ENCODE measurements around the gene KANSL1. TPM values are rescaled to one million over a fixed set of nuclear protein-coding genes. Genes with fewer than 3 reads are reported as not detected.
A peak's percentile ranks its signal among the peaks of the same experiment; 100 is the strongest.

KANSL1 gene
- total and polyA plus RNA-seq, 2 experiments from 2014 or later: 49.0 to 206 TPM

DNA sequence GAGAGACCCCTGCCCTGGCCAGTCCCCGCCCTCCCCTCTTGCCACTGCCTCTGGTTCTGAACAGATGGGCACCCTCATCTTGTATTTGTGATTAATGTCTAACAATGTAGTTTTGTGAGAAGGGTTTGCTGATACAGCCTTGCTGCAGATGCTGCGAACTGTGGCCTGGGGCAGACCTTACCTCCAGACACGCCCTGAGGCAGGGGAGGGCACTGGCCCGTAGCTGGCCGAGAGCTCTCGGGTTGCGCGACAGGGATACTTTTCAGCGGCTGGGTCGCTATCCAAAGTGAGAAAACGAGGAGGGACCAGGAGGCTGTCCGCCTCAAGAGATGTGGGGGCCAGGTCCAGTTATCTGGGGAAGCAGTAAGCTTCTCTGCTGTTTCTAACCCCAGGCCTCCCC, 172.2 kb downstream of the KANSL1 start:
- Histone ChIP-seq H3K27me3 (ENCODE audit: insufficient read depth) (no peaks in the 10 kb centered on the region), H3K36me3 (ENCODE audit: insufficient read depth) (no peaks in the 10 kb centered on the region), H3K4me2 (no peak overlapping the region), H3K4me3 (no peak overlapping the region), H3K79me2 (replicated peaks; ENCODE audit: insufficient read depth) (no peaks in the 10 kb centered on the region), H3K27ac (ENCODE audit: low read depth) (no peak overlapping the region), H3K9me2 (ENCODE audit: insufficient read depth) (no peaks in the 10 kb centered on the region), H3F3A (replicated peaks; ENCODE audit: low read depth) (0 out of 2 replicates have a peak, but pooled peaks cover 3% of the 10 kb centered on the region), H3K4me1 (ENCODE audit: insufficient read depth) (0 out of 2 replicates have a peak, but pooled peaks cover 2% of the 10 kb centered on the region), H4K20me1 (replicated peaks; ENCODE audit: insufficient read depth) (no peaks in the 10 kb centered on the region), H2AFZ (no peak overlapping the region)
- Mint-ChIP-seq H3K4me1 (peaks cover 9% of the 10 kb centered on the region), H3K27ac (no peak overlapping the region), H3K9me3 (peaks cover 9% of the 10 kb centered on the region), H3K4me3 (no peak overlapping the region), H3K27me3 (ENCODE audit: insufficient read depth, low read depth, poor library complexity) (peaks cover 11% of the 10 kb centered on the region), H3K36me3 (ENCODE audit: low read depth) (peaks cover 6% of the 10 kb centered on the region; the same call in 1 of the 3 replicates)
- ATAC-seq (peak; percentile 53), DNase-seq (ENCODE audit: low spot score) (peak; percentile 40)
- no peak for TF ChIP-seq POLR2AphosphoS5 (IDR thresholded peaks at IDR 0.05; ENCODE audit: low read depth)
- TF ChIP-seq, protein P1, sequence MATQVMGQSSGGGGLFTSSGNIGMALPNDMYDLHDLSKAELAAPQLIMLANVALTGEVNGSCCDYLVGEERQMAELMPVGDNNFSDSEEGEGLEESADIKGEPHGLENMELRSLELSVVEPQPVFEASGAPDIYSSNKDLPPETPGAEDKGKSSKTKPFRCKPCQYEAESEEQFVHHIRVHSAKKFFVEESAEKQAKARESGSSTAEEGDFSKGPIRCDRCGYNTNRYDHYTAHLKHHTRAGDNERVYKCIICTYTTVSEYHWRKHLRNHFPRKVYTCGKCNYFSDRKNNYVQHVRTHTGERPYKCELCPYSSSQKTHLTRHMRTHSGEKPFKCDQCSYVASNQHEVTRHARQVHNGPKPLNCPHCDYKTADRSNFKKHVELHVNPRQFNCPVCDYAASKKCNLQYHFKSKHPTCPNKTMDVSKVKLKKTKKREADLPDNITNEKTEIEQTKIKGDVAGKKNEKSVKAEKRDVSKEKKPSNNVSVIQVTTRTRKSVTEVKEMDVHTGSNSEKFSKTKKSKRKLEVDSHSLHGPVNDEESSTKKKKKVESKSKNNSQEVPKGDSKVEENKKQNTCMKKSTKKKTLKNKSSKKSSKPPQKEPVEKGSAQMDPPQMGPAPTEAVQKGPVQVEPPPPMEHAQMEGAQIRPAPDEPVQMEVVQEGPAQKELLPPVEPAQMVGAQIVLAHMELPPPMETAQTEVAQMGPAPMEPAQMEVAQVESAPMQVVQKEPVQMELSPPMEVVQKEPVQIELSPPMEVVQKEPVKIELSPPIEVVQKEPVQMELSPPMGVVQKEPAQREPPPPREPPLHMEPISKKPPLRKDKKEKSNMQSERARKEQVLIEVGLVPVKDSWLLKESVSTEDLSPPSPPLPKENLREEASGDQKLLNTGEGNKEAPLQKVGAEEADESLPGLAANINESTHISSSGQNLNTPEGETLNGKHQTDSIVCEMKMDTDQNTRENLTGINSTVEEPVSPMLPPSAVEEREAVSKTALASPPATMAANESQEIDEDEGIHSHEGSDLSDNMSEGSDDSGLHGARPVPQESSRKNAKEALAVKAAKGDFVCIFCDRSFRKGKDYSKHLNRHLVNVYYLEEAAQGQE (IDR thresholded peaks at IDR 0.05; ENCODE audit: unreplicated experiment): no peak
- no peak for TF ChIP-seq ZNF114 (CRISPR knock-in tag; IDR thresholded peaks at IDR 0.05)

DNA sequence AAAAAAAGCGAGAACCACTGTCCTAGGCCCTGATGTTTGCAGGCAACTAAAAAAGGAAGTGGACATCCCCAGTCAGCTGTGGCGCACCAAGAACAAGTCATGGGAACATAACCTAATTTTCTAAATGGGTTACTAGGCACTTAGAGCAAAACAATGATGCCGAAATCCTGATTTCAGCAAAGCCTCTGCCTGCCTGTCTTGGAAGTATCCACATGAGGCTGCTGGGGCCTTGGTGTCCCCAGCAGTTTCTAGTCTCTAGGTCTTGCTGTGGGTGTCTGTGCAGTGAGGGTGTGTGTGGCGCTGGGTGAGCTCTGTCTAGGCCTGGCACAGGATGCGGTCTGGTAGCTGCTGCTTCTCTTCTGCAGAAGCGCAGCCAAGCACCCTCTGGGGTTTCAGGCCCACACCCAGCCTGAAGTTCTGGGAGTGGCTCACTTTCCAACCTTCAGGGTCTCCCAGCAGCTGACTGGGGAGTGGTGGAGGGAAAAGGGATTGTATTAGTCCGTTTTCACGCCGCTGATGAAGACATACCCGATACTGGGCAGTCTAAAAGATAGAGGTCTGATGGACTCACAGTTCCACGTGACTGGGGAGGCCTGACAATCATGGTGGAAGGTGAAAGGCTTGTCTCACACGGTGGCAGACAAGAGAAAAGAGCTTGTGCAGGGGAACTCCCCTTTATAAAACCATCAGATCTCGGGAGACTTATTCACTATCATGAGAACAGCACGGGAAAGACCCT, 173.0 kb downstream of the KANSL1 start:
- H4K20me1 ChIP-seq (replicated peaks; ENCODE audit: insufficient read depth): no peaks in the 10 kb centered on the region
- DNase-seq (ENCODE audit: low spot score): no peak
- H3K27me3 Mint-ChIP-seq (ENCODE audit: insufficient read depth, low read depth, poor library complexity): peaks cover 5% of the 10 kb centered on the region
- H3K36me3 ChIP-seq (ENCODE audit: insufficient read depth): no peaks in the 10 kb centered on the region
- no peak overlapping the region for H3K4me3 ChIP-seq
- ATAC-seq: no peak
- no peak overlapping the region; the same call in 1 of the 2 replicates for H3K27ac Mint-ChIP-seq
- H3K9me2 ChIP-seq (ENCODE audit: insufficient read depth): no peaks in the 10 kb centered on the region
- H2AFZ ChIP-seq: no peak overlapping the region
- H3K9me3 Mint-ChIP-seq: peaks cover 9% of the 10 kb centered on the region
- no peak overlapping the region for H3K4me3 Mint-ChIP-seq
- H3K79me2 ChIP-seq (replicated peaks; ENCODE audit: insufficient read depth): no peaks in the 10 kb centered on the region
- H3K27ac ChIP-seq (ENCODE audit: low read depth): no peak overlapping the region
- H3K4me1 Mint-ChIP-seq: peaks cover under 1% of the 10 kb centered on the region; the same call in 2 of the 3 replicates
- 0 out of 2 replicates have a peak, but pooled peaks cover 3% of the 10 kb centered on the region for H3F3A ChIP-seq (replicated peaks; ENCODE audit: low read depth)
- H3K4me2 ChIP-seq: no peak overlapping the region
- H3K27me3 ChIP-seq (ENCODE audit: insufficient read depth): no peaks in the 10 kb centered on the region
- no peaks in the 10 kb centered on the region for H3K4me1 ChIP-seq (ENCODE audit: insufficient read depth)
- peaks cover 3% of the 10 kb centered on the region; the same call in 1 of the 3 replicates for H3K36me3 Mint-ChIP-seq (ENCODE audit: low read depth)
- no peak for TF ChIP-seq POLR2AphosphoS5 (IDR thresholded peaks at IDR 0.05; ENCODE audit: low read depth)
- TF ChIP-seq STAT1 (IDR thresholded peaks at IDR 0.05; ENCODE audit: unreplicated experiment): no peak
- TF ChIP-seq, protein P1 (IDR thresholded peaks at IDR 0.05; ENCODE audit: unreplicated experiment): no peak
- no peak for TF ChIP-seq ZNF114 (CRISPR knock-in tag; IDR thresholded peaks at IDR 0.05)
- TF ChIP-seq ZNF331 (CRISPR knock-in tag; IDR thresholded peaks at IDR 0.05; ENCODE audit: low read depth): no peak
- TF ChIP-seq EZH2 (IDR thresholded peaks at IDR 0.05; ENCODE audit: low read depth, unreplicated experiment): no peak
- no peak for TF ChIP-seq JUNB (IDR thresholded peaks at IDR 0.05; ENCODE audit: unreplicated experiment)
- TF ChIP-seq NANOG (IDR thresholded peaks at IDR 0.05; ENCODE audit: borderline replicate concordance): no peak
- no peak for TF ChIP-seq EZH2phosphoT487 (IDR thresholded peaks at IDR 0.05; ENCODE audit: unreplicated experiment)
- TF ChIP-seq, protein P2, sequence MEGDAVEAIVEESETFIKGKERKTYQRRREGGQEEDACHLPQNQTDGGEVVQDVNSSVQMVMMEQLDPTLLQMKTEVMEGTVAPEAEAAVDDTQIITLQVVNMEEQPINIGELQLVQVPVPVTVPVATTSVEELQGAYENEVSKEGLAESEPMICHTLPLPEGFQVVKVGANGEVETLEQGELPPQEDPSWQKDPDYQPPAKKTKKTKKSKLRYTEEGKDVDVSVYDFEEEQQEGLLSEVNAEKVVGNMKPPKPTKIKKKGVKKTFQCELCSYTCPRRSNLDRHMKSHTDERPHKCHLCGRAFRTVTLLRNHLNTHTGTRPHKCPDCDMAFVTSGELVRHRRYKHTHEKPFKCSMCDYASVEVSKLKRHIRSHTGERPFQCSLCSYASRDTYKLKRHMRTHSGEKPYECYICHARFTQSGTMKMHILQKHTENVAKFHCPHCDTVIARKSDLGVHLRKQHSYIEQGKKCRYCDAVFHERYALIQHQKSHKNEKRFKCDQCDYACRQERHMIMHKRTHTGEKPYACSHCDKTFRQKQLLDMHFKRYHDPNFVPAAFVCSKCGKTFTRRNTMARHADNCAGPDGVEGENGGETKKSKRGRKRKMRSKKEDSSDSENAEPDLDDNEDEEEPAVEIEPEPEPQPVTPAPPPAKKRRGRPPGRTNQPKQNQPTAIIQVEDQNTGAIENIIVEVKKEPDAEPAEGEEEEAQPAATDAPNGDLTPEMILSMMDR (conservative IDR thresholded peaks at IDR 0.05; ENCODE audit: low read depth in 2 of 2): no peak
- TF ChIP-seq, protein P3, sequence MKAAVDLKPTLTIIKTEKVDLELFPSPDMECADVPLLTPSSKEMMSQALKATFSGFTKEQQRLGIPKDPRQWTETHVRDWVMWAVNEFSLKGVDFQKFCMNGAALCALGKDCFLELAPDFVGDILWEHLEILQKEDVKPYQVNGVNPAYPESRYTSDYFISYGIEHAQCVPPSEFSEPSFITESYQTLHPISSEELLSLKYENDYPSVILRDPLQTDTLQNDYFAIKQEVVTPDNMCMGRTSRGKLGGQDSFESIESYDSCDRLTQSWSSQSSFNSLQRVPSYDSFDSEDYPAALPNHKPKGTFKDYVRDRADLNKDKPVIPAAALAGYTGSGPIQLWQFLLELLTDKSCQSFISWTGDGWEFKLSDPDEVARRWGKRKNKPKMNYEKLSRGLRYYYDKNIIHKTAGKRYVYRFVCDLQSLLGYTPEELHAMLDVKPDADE (IDR thresholded peaks at IDR 0.05): no peak
